ENCODE measurements around the gene MAML3. TPM values are rescaled to one million over a fixed set of nuclear protein-coding genes. Genes with fewer than 3 reads are reported as not detected.

Gene MAML3
- total RNA-seq, 1 donor, result 0.72 TPM

DNA sequence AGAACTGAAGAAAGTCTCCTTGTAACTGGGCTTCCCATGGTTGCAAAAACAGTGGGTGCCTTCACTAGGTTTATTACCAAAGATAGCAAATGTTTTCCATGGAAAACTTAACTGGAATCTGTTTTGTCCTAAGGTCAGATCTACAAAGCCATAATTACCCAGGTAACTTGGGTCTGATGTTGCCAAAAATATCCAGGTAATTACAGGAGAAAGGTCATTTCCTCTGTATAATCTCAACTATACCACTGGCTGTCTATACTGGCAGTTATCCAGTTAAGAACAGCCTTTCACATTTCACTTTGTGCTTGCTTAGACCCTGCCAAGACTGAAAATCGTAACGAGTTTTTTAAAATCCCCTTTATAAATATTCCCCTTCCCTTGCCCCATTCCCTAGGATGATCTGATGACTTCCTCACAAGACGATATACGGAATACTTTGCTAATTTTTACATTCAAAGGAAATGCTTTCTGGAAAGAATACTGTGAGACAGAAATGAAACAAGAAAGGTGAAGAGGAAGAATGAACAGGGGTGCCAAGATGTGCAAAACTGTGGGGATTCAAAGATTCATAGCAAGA, 105.5 kb downstream of the MAML3 start:
- TF ChIP-seq, protein P1, sequence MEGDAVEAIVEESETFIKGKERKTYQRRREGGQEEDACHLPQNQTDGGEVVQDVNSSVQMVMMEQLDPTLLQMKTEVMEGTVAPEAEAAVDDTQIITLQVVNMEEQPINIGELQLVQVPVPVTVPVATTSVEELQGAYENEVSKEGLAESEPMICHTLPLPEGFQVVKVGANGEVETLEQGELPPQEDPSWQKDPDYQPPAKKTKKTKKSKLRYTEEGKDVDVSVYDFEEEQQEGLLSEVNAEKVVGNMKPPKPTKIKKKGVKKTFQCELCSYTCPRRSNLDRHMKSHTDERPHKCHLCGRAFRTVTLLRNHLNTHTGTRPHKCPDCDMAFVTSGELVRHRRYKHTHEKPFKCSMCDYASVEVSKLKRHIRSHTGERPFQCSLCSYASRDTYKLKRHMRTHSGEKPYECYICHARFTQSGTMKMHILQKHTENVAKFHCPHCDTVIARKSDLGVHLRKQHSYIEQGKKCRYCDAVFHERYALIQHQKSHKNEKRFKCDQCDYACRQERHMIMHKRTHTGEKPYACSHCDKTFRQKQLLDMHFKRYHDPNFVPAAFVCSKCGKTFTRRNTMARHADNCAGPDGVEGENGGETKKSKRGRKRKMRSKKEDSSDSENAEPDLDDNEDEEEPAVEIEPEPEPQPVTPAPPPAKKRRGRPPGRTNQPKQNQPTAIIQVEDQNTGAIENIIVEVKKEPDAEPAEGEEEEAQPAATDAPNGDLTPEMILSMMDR (IDR thresholded peaks at IDR 0.05; ENCODE audit: extremely low read depth, low read depth, low read length), result no peak
- H4K20me1 ChIP-seq (ENCODE audit: insufficient read depth, low read length), result no peaks in the 10 kb centered on the region
- H3K9me3 ChIP-seq (ENCODE audit: low read depth, low read length), result no peaks in the 10 kb centered on the region
- no peaks in the 10 kb centered on the region for H3K36me3 ChIP-seq (ENCODE audit: insufficient read depth, low read length)
- H3K79me2 ChIP-seq (ENCODE audit: insufficient read depth, low read length), result no peaks in the 10 kb centered on the region
- no peak overlapping the region for H3K27ac ChIP-seq (ENCODE audit: low read depth, low read length)
- H2AFZ ChIP-seq (ENCODE audit: low read length), result peak overlapping the region; percentile 86
- H3K4me2 ChIP-seq (ENCODE audit: insufficient read depth, low read length), result peak overlapping the region; percentile 79
- peak overlapping the region; percentile 64 for H3K4me3 ChIP-seq (ENCODE audit: insufficient read depth, low read length)
- peaks cover 10% of the 10 kb centered on the region for H3K4me1 ChIP-seq (ENCODE audit: insufficient read depth, low read length)
- H3K27me3 ChIP-seq (ENCODE audit: insufficient read depth, low read length), result peaks cover 6% of the 10 kb centered on the region
- DNase-seq (ENCODE audit: insufficient read length, low spot score, missing footprints), result no peak

DNA sequence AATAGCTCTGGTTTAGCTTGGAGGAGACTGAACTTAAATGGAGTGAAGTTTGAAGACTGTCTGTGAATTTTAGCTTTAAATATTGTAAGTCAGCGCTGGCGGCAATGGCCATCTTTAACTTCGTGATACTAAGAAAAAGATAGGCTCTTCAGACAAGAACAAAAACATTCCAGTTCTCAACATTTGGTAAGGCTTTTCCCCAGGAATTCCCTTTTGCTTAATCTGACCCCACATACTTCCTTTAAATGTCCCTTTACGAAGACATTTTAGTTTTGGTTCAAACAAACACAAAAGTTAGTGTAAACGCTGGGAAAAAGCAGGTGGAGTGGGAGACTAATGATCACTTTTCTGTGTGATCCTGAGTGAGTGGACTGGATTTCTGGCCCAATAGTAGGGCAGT, 106.2 kb downstream of the MAML3 start:
- peaks cover 10% of the 10 kb centered on the region for H3K4me1 ChIP-seq (ENCODE audit: insufficient read depth, low read length)
- peaks cover 6% of the 10 kb centered on the region for H3K27me3 ChIP-seq (ENCODE audit: insufficient read depth, low read length)
- H3K79me2 ChIP-seq (ENCODE audit: insufficient read depth, low read length), result no peaks in the 10 kb centered on the region
- H3K36me3 ChIP-seq (ENCODE audit: insufficient read depth, low read length), result no peaks in the 10 kb centered on the region
- H3K4me3 ChIP-seq (ENCODE audit: insufficient read depth, low read length), result no peak overlapping the region
- H4K20me1 ChIP-seq (ENCODE audit: insufficient read depth, low read length), result no peaks in the 10 kb centered on the region
- TF ChIP-seq, protein P1 (IDR thresholded peaks at IDR 0.05; ENCODE audit: extremely low read depth, low read depth, low read length), result no peak
- H2AFZ ChIP-seq (ENCODE audit: low read length), result no peak overlapping the region
- no peaks in the 10 kb centered on the region for H3K9me3 ChIP-seq (ENCODE audit: low read depth, low read length)
- no peak for DNase-seq (ENCODE audit: insufficient read length, low spot score, missing footprints)
- H3K4me2 ChIP-seq (ENCODE audit: insufficient read depth, low read length), result no peak overlapping the region
- H3K27ac ChIP-seq (ENCODE audit: low read depth, low read length), result no peak overlapping the region

DNA sequence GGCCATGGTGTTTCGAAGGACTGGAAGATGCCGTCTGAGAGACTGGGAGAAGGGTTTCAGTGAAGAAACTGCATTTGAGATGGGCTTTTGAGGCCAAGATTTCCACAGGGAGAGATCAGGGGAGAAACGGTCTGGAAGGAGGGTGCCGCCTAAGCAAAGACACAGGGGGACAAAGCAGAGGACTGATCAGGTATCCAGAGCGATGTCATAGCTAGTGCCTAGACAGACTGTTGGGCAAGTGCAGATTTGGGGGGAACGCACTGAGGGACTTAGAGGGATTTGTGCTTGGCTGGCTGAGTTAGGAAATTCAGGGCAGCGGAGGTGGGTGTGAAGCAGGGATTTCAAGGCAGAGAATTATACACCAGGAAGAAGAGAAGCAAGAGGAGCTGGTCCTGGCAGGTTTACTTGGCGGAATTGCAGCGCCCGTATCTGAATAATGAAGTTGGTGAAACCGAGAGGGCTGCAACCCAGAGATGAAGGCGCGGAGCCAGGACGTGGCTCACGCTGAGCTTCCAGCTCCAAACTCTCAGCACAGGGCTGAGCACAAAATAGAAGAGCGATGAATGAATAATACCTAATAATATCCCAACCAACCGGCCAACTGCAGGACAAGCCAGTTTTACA, 106.9 kb downstream of the MAML3 start:
- H3K9me3 ChIP-seq (ENCODE audit: low read depth, low read length), result no peaks in the 10 kb centered on the region
- no peak overlapping the region for H2AFZ ChIP-seq (ENCODE audit: low read length)
- peaks cover 10% of the 10 kb centered on the region for H3K4me1 ChIP-seq (ENCODE audit: insufficient read depth, low read length)
- H4K20me1 ChIP-seq (ENCODE audit: insufficient read depth, low read length), result no peaks in the 10 kb centered on the region
- H3K79me2 ChIP-seq (ENCODE audit: insufficient read depth, low read length), result no peaks in the 10 kb centered on the region
- H3K36me3 ChIP-seq (ENCODE audit: insufficient read depth, low read length), result no peaks in the 10 kb centered on the region
- no peak overlapping the region for H3K4me3 ChIP-seq (ENCODE audit: insufficient read depth, low read length)
- no peak overlapping the region for H3K4me2 ChIP-seq (ENCODE audit: insufficient read depth, low read length)
- H3K27me3 ChIP-seq (ENCODE audit: insufficient read depth, low read length), result peaks cover 6% of the 10 kb centered on the region
- no peak for DNase-seq (ENCODE audit: insufficient read length, low spot score, missing footprints)
- no peak overlapping the region for H3K27ac ChIP-seq (ENCODE audit: low read depth, low read length)
- TF ChIP-seq, protein P1 (IDR thresholded peaks at IDR 0.05; ENCODE audit: extremely low read depth, low read depth, low read length), result no peak

DNA sequence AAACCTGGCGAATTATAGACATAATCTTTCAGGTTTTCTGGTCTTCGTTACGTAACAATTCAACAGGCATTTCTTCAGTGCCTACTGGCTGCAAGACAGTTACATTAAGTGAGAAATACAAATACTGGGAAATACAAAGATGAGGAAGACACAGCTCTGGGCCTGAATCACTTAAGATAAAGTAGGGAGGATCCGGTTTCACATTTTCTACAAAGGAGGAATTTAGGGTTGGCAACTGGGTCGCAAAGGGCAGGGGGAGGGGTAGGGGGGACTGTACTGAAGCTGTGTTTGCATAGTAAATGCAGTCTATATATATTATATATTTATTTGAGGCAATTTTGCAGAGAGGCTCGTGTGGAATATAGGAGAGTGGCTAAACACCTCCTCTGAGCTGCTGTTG, 107.4 kb downstream of the MAML3 start:
- H3K4me3 ChIP-seq (ENCODE audit: insufficient read depth, low read length), result no peak overlapping the region
- no peak overlapping the region for H2AFZ ChIP-seq (ENCODE audit: low read length)
- H4K20me1 ChIP-seq (ENCODE audit: insufficient read depth, low read length), result no peaks in the 10 kb centered on the region
- H3K9me3 ChIP-seq (ENCODE audit: low read depth, low read length), result no peaks in the 10 kb centered on the region
- H3K27me3 ChIP-seq (ENCODE audit: insufficient read depth, low read length), result peaks cover 6% of the 10 kb centered on the region
- H3K27ac ChIP-seq (ENCODE audit: low read depth, low read length), result no peak overlapping the region
- TF ChIP-seq, protein P1 (IDR thresholded peaks at IDR 0.05; ENCODE audit: extremely low read depth, low read depth, low read length), result no peak
- H3K36me3 ChIP-seq (ENCODE audit: insufficient read depth, low read length), result no peaks in the 10 kb centered on the region
- H3K79me2 ChIP-seq (ENCODE audit: insufficient read depth, low read length), result no peaks in the 10 kb centered on the region
- DNase-seq (ENCODE audit: insufficient read length, low spot score, missing footprints), result no peak
- H3K4me2 ChIP-seq (ENCODE audit: insufficient read depth, low read length), result no peak overlapping the region
- peaks cover 10% of the 10 kb centered on the region for H3K4me1 ChIP-seq (ENCODE audit: insufficient read depth, low read length)

Measured in osteoblast (primary cell).